ENCODE measurements around the gene VEPH1. TPM values are rescaled to one million over a fixed set of nuclear protein-coding genes. Genes with fewer than 3 reads are reported as not detected.

VEPH1 gene
- total RNA-seq, 1 experiment from 2014 or later, result 2.4 TPM

GRCh38 chr3:157532529-157533297 lies 29.5 kb upstream of the VEPH1 start:
- ChIA-PET CTCF (interaction anchor here (0.5 to 6.5 kb wide), 63 partner anchors 9 to 1418 kb away, joined by 3 to 67 read pairs (median 4); partner anchors contain the start of genes MLF1, PTX3 and VEPH1), POLR2A (interaction anchor here (0.8 to 2.0 kb wide), 3 partner anchors 34 to 1112 kb away, joined by 3 to 8 read pairs (median 8); partner anchors contain the start of genes CCNL1 and GFM1)

GRCh38 chr3:157531771-157532170 lies 28.6 kb upstream of the VEPH1 start:
- no peaks in the 10 kb centered on the region for H3K36me3 Mint-ChIP-seq (ENCODE audit: insufficient read depth, unreplicated experiment)
- H3K9me3 Mint-ChIP-seq (ENCODE audit: unreplicated experiment), result no peaks in the 10 kb centered on the region
- H3K27ac Mint-ChIP-seq (ENCODE audit: low read depth, unreplicated experiment), result no peak overlapping the region
- no peaks in the 10 kb centered on the region for H3K4me1 Mint-ChIP-seq (ENCODE audit: insufficient read depth, unreplicated experiment)
- no peak for DNase-seq (ENCODE audit: unreplicated experiment)
- ChIA-PET POLR2A (interaction anchor here (1.1 to 2.0 kb wide), 3 partner anchors 20 to 372 kb away, joined by 3 to 8 read pairs (median 8); partner anchors contain the start of gene CCNL1), CTCF (interaction anchor here (0.6 to 6.5 kb wide), 47 partner anchors 9 to 1131 kb away, joined by 3 to 67 read pairs (median 5); partner anchors contain the start of genes MLF1, PTX3 and VEPH1)
- TF ChIP-seq CTCF (IDR thresholded peaks at IDR 0.05; ENCODE audit: unreplicated experiment), result no peak
- no TSS peak for BruUV-seq (replicated peaks)
- no peaks in the 10 kb centered on the region for H3K27me3 Mint-ChIP-seq (ENCODE audit: insufficient read depth, unreplicated experiment)
- no peak overlapping the region for H3K4me3 Mint-ChIP-seq (ENCODE audit: unreplicated experiment)
- intact Hi-C loops (cut with micrococcal nuclease), result loop anchor here (1.0 to 5.0 kb wide), 6 partner anchors 41 to 1261 kb away; partner anchors contain the start of gene GFM1

More at GRCh38 chr3:157532529-157533297, 29.5 kb upstream of the VEPH1 start:
- intact Hi-C loops (cut with micrococcal nuclease), result loop anchor here (1.0 to 5.0 kb wide), 6 partner anchors 40 to 1260 kb away; partner anchors contain the start of gene GFM1
- no peak overlapping the region for H3K27ac Mint-ChIP-seq (ENCODE audit: low read depth, unreplicated experiment)
- H3K9me3 Mint-ChIP-seq (ENCODE audit: unreplicated experiment), result no peaks in the 10 kb centered on the region
- BruUV-seq (replicated peaks), result no TSS peak
- peak; percentile 66 for TF ChIP-seq CTCF (IDR thresholded peaks at IDR 0.05; ENCODE audit: unreplicated experiment)
- DNase-seq (ENCODE audit: unreplicated experiment), result peak; percentile 89
- no peaks in the 10 kb centered on the region for H3K36me3 Mint-ChIP-seq (ENCODE audit: insufficient read depth, unreplicated experiment)
- H3K27me3 Mint-ChIP-seq (ENCODE audit: insufficient read depth, unreplicated experiment), result no peaks in the 10 kb centered on the region
- no peak overlapping the region for H3K4me3 Mint-ChIP-seq (ENCODE audit: unreplicated experiment)
- H3K4me1 Mint-ChIP-seq (ENCODE audit: insufficient read depth, unreplicated experiment), result no peaks in the 10 kb centered on the region

- Mint-ChIP-seq H3K4me1 (ENCODE audit: insufficient read depth, unreplicated experiment) (no peaks in the 10 kb centered on the region), H3K36me3 (ENCODE audit: insufficient read depth, unreplicated experiment) (no peaks in the 10 kb centered on the region), H3K27ac (ENCODE audit: low read depth, unreplicated experiment) (no peak overlapping the region), H3K4me3 (ENCODE audit: unreplicated experiment) (no peak overlapping the region), H3K9me3 (ENCODE audit: unreplicated experiment) (no peaks in the 10 kb centered on the region), H3K27me3 (ENCODE audit: insufficient read depth, unreplicated experiment) (no peaks in the 10 kb centered on the region)
- BruUV-seq (replicated peaks), result no TSS peak
- ChIA-PET CTCF (interaction anchor here (0.6 to 6.5 kb wide), 28 partner anchors 8 to 1131 kb away, joined by 3 to 67 read pairs (median 5); partner anchors contain the start of gene PTX3), POLR2A (interaction anchor here (1.1 to 2.0 kb wide), 2 partner anchors 21 to 32 kb away, joined by 3 to 8 read pairs; no protein-coding TSS in a partner anchor)
- TF ChIP-seq CTCF (IDR thresholded peaks at IDR 0.05; ENCODE audit: unreplicated experiment), result no peak
- DNase-seq (ENCODE audit: unreplicated experiment), result no peak
- intact Hi-C loops (cut with micrococcal nuclease), result loop anchor here (5.0 kb wide), 2 partner anchors 781 to 1261 kb away; no protein-coding TSS in a partner anchor
Measured at GRCh38 chr3:157531301-157531660, 28.1 kb upstream of the VEPH1 start.

GRCh38 chr3:157530637-157531300 lies 27.6 kb upstream of the VEPH1 start:
- no peak for TF ChIP-seq CTCF (IDR thresholded peaks at IDR 0.05; ENCODE audit: unreplicated experiment)
- Mint-ChIP-seq H3K4me3 (ENCODE audit: unreplicated experiment) (no peak overlapping the region), H3K27me3 (ENCODE audit: insufficient read depth, unreplicated experiment) (no peaks in the 10 kb centered on the region), H3K27ac (ENCODE audit: low read depth, unreplicated experiment) (no peak overlapping the region), H3K9me3 (ENCODE audit: unreplicated experiment) (no peaks in the 10 kb centered on the region), H3K4me1 (ENCODE audit: insufficient read depth, unreplicated experiment) (no peaks in the 10 kb centered on the region), H3K36me3 (ENCODE audit: insufficient read depth, unreplicated experiment) (no peaks in the 10 kb centered on the region)
- CTCF ChIA-PET, result interaction anchor here (0.6 to 6.5 kb wide), 17 partner anchors 8 to 1129 kb away, joined by 3 to 67 read pairs (median 4); no protein-coding TSS in a partner anchor
- DNase-seq (ENCODE audit: unreplicated experiment), result no peak
- POLR2A ChIA-PET, result no interaction called here
- intact Hi-C loops (cut with micrococcal nuclease), result loop anchor here (5.0 kb wide), 2 partner anchors 782 to 1262 kb away; no protein-coding TSS in a partner anchor
- BruUV-seq (replicated peaks), result no TSS peak
